Loucy (cell line): ENCODE results near the gene U2AF2.

Experiments
- CTCF ChIP-seq: fragments of 200-600 bp; sonication (generic); conservative IDR thresholded peaks from 2 replicates; pipeline ENCODE4 v1.5.1; 2014; ENCODE audit warnings: mild to moderate bottlenecking, antibody characterized with exemption, low read length
- EZH2phosphoT487 ChIP-seq: fragments of 200-600 bp; IDR thresholded peaks from 2 replicates; pipeline ENCODE4 v1.6.1; 2018; ENCODE audit warnings: antibody characterized with exemption, mild to moderate bottlenecking, moderate library complexity, borderline replicate concordance

- TF ChIP-seq CTCF (no peak), EZH2phosphoT487 (no peak)
Measured at GRCh38 chr19:55650126-55650557, 4.7 kb upstream of the U2AF2 start.
